RCC 7860 (cell line): Measurements from ENCODE around the gene GAREM2.
"Not testable (repeated sequence)": the region's sequence is repeated elsewhere in the genome, so short reads cannot be mapped to it uniquely, and the experiment has no call there.

Experiments used
- DNase-seq: peaks from one replicate; pipeline ENCODE4 v3.0.0-alpha.2; 2015; ENCODE audit warnings: low spot score
- FAIRE-seq: peaks from 2 replicates; lab custom pipeline; 2012; peaks lifted over from hg19 to GRCh38; lab: Jason Lieb, UNC

The GAREM2 gene

DNA sequence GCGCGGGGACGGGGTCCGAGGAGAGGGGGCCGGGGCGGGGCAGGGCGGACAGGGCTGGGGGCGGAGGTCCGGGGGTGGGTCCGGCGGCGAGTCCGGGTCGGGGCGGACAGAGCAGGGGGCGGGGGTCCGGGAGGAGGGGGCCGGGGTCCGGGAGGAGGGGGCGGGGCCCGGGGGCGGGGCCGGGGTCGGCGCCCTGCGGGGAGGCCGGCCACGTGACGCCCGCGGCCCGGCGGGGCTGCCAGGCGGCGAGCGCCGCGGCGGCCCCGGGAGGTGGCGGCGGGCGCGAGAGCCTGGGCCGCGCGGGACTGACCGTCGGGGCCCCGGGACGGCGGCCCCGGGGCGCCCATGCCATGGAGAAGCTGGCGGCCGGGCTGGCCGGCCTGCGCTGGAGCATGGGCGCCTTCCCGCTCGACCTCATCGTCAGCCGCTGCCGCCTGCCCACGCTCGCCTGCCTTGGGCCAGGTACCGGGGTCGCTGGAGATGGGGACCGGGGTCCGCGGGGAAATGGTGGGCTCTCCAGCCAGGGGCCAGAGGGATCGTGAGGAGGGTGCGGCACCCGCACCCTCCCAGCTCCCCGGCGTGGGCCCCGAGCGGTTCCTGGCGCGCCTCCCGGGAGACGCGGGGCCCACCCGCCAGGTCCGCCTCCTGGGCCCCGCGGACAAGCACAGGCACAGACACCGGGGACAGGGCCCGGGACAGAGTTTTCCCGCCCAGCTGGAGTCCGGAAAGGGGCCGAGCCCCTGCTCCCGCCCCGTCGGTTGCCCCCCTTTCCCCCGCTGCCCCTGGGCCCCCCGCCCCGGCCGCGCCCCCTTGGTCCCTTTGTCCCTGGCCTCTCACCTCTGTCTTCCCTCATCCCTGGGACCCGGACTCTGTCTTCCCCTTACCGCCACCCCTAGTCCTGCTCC, at the start of gene GAREM2:
Gene GAREM2, plus strand, starts transcription at position 218 of the 905 bp plus-strand sequence. Its CDS starts 133 bp downstream, at position 351.
- no peak for FAIRE-seq
- DNase-seq, result no peak

DNA sequence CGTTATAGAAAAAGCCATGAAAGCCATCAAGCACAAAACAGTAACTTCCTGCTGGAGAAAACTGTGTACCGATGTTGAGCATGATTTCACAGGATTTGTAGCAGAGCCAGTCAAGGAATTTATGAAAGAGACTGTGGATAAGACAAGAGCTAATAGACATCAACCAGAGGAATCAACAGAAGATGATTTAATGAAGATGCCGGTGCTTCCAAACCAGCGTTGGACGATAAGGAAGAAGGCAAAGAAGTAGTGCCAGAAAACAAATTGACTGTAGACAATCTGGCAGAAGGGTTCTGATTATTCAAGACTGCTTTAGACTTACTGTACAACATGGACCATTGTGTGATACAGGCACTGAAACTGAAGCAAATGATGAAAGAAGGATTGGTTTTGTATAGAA, 49.5 kb upstream of the GAREM2 start:
- DNase-seq (no peak), FAIRE-seq (no peak)

DNA sequence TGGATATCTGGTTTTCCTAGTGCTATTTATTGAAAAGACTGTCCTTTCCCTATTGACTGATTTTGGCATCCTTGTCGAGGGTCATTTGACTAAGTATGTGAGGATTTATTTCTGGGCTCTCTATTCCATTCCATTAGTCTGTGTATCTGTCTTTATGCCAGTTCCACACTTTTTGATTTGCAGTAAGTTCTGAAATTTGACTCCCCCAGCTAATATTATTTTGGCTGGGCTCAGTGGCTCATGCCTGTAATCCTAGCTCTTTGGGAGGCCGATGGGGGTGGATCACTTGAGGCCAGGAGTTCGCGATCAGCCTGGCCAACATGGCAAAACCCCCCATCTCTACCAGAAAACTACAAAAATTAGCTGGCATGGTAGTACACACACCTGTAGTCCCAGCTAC, 46.8 kb upstream of the GAREM2 start:
- FAIRE-seq, result no peak

DNA sequence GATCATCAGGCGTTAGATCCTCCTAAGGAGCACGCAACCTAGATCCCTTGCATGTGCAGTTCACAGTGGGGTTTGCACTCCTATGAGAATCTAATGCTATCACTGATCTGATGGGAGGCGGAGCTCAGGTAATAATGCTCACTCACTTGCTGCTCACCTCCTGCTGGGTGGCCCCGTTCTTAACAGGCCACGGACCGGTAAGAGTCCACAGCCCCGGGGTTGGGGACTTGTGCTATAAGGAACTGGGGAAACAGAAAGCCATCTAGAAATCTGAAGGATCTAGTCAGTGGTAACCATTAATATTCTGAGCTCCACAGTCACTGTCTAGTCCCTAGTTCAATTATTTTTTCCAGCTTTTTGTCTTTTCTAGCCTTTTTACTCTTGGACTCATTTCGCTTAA, 44.7 kb upstream of the GAREM2 start:
- DNase-seq (no peak), FAIRE-seq (no peak)

More for the DNA sequence above, 46.8 kb upstream of the GAREM2 start:
- no peak for DNase-seq

DNA sequence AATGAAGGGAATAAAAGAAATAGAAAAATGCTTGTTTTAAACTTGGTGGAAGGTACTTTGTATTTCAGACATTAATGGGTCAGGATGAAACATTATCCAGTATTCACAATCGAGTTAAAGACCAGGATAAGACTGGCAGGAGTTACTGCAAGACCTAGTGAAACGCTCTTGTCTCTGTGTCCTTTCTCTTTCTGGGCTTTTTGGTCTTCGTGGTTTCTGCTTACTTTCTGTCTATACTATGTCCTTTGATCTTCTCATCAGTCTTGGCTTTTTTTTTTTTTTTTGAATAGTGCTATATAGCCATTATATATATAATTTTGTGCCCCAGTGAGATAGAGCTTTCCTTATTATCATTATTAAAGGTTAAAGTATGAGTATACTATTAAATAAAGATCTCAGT, 42.1 kb upstream of the GAREM2 start:
- DNase-seq (no peak), FAIRE-seq (no peak)

DNA sequence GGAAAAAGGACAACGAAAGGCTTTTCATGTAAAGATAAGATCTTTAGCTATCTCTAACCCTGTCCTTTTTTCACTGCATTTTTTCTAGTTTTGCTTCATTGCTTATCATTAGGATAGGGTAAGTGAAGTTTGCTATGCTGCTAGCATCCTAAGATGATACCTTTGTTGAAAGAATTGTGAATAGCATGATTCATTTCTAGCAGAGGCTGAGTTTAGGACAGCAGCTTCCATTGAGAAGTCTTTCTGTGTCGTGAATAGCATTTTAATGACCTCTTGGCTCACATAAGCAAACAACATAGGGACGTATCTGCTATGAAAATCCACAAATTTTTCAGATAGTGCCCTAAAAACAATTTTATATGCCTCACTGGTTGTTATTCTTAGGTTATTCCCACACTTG, 36.4 kb upstream of the GAREM2 start:
- DNase-seq (no peak), FAIRE-seq (no peak)

DNA sequence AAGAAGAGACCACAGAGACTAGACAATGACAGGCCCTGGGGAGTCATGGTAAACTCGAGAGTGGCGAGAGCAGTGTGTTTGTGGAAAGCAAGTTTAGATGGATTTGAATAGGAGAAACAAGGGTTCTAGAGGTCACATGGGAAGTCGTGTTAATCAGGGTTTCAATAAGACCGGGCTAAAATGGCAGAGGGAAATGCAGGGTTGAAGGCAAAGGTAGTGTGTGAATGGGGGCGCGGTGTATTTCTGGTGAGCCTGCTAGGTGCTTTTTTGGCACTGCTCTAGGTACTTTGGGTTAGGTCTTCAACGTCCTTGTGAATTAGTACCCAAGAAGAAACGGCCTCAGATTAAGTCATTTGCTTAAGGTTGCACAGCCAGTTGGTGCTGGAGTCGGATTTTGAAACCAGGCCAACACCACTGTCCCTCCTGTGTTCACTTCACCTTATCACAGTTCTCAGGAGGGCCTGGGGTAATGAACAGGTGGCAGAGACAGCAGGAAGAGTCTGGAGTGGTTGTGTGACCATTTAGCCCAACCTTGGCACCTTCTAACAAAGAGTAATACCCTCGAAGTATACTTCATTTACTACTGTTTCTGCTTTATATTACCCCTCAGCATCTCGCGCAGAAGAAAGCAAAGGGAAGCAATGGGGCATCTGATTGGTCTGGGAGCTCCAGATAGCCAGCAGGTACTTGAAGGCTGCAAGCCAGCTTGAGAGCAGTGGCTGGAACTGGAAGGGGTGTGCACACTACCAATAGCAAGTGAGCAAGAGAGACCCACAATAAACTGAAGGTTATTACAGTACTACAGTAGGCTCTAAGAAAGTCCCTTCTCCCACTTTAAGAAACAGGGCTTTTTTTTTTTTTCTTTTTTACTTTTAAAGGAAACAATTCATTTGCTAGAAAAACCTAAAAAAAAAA, 33.4 kb upstream of the GAREM2 start:
- FAIRE-seq (no peak), DNase-seq (no peak)

DNA sequence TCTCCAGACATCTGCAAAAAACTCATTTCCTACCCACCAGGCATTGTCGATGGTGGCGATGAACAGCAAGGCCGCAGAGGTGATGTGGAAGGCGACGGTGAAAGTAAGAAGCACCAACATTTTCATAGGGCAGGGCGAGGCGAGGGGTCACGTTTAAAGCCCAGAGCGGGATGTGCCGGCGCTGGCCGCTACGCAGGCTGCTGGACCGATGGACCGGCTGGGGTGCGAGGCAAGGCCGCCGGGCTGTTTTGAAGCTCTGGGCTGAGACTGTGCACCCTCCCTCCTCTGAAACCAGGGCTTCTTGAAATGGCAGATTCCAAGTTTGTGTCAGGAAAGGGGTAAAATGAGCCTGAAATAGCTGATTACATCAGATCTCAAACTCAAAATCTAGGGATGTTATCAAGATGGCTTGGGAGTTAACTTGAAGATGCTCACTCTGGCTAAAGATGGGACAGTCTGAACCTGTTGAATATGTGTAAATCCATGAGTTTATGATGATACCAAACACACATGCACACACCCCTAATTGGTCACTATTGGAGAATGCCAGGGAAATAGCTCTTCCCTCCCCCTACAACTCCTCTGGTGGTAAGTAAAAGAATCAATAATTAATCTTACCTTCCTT, 31.6 kb upstream of the GAREM2 start:
- DNase-seq (no peak), FAIRE-seq (no peak)

DNA sequence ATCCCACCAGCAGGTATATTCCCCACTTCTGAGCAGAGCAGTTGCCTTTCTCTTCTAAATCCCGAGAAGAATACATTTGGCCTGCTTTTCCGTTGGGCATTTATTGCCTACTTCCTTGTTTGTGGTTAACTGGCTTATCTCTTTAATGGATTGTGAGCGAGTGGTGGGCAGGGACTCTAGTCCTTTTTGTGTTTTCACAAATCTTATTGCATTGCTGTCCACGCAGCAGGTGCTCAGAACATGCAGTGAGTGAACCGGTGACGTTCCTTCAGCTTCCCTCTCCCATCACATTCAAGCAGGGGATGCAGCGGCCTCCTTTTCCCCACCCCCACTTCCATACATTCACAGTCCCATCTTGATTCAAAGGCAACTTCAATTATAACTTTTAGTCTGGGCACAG, 28.9 kb upstream of the GAREM2 start:
- no peak for DNase-seq

DNA sequence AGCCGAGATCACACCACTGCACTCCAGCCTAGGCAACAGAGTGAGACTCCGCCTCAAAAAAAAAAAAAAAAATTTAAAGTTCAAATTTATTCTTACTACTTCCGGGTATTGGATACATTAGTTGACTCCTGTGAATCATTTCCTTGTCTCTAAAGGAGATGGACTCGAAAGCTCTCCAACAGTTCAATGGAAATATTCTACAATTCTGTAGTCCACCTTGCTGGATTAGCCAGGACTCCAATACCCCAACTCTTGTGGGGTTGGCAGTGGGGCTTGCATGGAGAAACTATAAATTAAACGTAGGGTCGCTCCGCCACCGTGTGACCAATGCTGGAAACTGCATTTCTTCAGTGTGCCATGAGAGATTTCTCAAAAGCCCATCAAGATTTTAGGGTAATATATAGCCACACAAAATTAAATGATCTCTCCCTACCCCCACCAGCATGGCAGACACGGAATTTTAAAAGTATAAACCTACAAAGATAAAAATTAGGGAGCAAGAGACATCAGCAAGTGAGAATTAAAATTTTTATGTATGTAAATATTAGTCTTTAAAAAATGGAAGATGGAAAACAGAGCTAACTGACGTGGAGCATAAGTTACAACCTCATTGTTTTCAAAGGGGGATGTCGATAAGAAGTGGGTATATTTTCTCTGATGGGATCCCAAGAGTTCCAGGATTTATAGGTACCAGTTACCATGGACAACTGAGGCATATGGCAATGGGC, 27.8 kb upstream of the GAREM2 start:
- no peak for FAIRE-seq
- peak; percentile 50 for DNase-seq

More for the DNA sequence above, 28.9 kb upstream of the GAREM2 start:
- no peak for FAIRE-seq

DNA sequence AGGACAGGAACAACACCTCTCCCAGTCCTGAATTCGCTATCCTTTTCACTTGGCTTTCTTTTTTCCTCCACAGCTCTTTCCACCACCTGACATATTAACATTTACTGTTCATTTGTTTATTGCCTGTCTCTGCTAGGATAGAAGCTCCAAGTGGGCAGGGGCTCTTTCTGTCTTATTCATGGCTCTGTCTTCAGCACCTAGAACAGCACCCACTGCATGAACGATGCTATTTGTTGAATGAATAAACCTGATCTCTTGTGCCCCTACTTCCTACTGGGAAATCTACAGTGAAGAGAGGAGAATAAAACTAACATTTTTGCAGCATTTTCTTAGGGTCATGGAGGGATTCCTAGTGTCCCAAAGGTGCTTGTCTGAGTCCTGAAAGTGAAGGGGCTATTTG, 24.4 kb upstream of the GAREM2 start:
- no peak for DNase-seq
- FAIRE-seq, result no peak

DNA sequence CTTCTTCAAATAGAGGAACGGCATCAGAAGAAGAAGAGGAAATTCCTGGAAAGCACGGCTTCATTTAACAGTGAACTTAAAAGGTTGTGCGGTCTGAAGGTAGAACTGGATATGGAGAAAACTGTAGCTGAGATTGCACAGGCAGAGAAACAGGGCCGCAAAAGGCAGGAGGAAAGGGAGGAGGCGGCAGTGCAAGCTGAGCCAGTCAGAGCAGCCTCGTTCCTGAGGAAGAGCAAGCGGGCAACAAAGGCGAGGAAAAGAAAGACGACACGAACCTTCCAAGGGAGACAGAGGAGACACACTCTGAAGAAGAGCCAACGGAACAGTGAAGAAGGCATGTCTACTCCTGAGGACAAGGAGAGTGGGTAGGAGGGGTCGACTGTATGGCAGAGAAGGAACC, 22.6 kb upstream of the GAREM2 start:
- no peak for FAIRE-seq
- no peak for DNase-seq

DNA sequence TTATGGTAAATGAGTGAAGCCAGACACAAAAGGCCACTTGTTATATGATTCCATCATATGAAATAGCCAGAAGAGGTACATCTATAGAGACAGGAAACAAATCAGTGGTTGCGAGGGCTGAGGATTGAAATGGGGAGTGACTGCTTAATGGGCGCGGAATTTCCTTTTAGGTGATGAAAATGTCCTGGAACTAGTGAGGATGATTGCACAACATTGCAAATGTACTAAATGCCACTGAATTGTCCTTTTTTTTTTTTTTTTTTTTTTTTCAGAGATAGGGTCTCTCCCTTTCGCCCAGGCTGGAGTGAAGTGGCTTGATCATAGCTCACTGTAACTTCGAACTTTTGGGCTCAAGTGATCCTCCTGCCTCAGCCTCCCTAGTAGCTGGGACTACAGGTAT, 15.3 kb upstream of the GAREM2 start:
- FAIRE-seq (no peak), DNase-seq (no peak)

DNA sequence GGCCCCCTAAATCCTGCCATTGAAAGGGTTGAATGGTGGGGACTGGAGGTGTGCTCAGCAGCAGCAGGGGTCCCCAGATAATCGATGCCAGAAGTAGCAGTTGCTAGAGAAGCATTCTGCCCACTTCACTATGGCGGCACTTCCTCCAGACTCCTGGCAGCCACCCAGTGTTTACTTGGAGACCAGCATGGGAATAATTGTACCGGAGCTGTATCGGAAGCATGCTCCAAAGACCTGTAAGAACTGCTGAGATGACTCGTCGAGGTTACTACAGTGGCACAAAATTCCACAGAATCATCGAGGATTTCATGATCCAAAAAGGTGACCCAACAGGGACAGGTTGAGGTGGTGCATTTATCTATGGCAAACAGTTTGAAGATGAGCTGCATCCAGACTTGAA, 11.0 kb upstream of the GAREM2 start:
- no peak for DNase-seq
- FAIRE-seq, result no peak

DNA sequence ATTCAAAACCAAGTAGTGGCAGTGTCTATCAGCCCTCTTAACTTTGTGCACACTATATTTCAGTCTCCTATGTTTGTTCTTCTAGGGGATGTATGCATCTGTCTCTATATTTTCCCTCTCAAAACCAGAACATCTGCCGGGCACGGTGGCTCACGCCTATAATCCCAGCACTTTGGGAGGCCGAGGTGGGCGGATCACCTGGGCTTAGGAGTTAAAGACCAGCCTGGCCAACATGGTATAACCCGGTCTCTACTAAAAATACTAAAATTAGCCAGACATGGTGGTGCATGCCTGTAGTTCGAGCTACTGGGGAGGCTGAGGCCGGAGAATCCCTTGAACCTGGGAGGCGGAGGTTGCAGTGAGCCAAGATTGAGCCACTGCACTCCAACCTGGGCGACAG, 9.9 kb upstream of the GAREM2 start:
- DNase-seq (no peak), FAIRE-seq (no peak)

DNA sequence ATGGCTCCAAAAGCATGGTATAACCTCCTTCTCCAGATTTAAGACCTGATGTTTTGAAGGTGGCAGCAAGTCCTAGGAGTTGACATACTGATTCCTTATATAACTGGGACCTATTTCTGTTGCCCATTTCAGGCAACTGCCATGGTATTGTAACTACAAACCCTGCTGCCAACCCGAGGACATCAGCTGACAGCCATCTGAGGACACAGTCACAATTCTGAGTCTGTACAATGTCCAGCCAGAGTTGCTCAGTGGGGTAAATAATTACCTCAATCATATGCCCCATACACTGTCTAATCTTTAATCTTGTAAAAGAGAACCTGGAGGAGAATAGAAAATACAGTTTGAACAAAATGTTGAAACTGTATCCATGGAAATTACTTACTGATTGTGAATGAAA, 8.7 kb upstream of the GAREM2 start:
- DNase-seq (no peak), FAIRE-seq (no peak)

DNA sequence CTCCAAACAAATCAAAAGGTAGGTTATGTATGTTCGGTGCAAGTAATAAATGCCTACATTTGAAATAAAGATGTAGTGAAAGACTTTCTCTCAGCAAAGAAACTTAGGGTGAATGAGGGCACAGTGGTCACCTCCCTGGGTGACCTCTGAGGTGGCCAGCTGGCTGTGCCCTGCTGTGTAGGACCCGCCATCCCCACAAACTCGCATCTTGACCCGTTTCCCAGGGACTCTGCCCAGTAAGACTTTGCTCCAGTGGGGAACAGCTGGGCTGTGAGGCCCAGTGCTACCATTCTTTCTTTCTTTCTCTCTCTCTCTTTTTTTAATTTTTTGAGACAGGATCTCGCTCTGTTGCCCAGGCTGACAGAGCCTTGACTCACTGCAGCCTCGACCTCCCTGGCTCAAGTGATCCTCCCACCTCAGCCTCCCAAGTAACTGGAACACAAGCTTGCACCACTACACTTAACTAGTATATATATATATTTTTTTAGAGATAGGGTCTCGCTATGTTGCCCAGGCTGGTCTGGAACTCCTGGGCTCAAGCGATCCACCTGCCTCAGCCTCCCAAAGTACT, 8.2 kb upstream of the GAREM2 start:
- FAIRE-seq (no peak), DNase-seq (no peak)

DNA sequence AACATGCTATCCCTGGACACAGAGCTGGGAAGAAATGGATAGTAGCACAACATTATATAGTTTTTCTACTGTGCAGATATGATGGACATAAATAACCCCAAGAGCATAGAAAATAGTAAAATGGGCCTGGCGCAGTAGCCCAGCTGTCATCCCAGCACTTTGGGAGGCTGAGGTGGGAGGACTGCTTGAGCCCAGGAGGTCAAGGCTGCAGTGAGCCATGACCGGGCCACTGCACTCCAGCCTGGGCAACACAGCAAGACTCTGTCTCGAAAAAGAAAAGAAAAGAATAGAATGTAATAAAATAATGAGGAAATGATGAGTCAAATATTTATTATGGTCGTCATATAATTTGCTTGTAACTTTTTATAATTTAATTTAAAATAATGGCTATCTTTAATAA, 7.5 kb upstream of the GAREM2 start:
- no peak for FAIRE-seq
- DNase-seq, result no peak

DNA sequence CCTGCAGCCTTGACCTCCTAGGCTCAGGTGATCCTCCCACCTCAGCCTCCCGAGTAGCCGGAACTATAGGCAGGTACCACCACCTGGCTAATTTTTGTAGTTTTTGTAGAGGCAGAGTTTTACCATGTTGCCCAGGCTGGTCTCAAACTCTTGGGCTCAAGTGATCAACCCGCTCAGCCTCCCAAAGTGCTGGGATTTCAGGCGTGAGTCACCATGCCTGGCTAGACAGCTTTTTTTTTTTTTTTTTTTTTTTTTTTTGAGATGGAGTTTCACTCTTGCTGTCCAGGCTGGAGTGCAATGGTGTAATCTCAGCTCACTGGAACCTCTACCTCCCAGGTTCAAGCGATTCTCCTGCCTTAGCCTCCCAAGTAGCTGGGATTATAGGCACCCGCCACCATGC, 6.3 kb upstream of the GAREM2 start:
- not testable (repeated sequence) for FAIRE-seq, DNase-seq

DNA sequence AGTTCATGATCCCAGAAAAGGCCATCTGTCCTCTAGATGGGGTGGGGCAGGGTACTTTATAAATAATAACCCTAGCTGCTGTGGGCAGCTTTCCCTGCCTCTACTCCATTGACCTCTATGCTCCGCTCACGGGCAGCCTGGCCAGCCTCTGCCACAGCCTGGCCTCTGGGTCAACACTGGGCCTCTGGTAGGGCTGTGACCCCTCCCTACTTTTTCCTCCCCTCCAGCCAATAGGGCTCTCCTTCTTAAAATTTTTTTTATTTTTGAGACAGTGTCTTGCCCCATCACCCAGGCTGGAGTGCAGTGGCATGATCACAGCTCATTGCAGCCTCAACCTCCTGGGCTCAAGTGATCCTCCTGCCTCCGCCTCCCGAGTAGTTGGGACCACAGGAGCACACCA, 4.1 kb upstream of the GAREM2 start:
- FAIRE-seq (no peak), DNase-seq (no peak)
